Neutrophil (primary cell): ENCODE results near the gene DIP2C.

ENCODE experiments used
- H3K27ac ChIP-seq: fragments of 200-600 bp; sonication (generic); 2 replicates; pipeline ENCODE4 v1.5.1; 2016; ENCODE audit warnings: mild to moderate bottlenecking, moderate library complexity
- H3K27me3 ChIP-seq: fragments of 200-600 bp; sonication (generic); 2 replicates; pipeline ENCODE4 v1.6.0; 2016; ENCODE audit warnings: mild to moderate bottlenecking
- H3K36me3 ChIP-seq: fragments of 200-600 bp; sonication (generic); 2 replicates; pipeline ENCODE4 v1.5.1; 2017
- H3K4me1 ChIP-seq, 2 experiments: fragments of 200-600 bp in 1 of 2; sonication (generic) in 1 of 2; 1 replicate in 1 of 2; 2 replicates in 1 of 2; pipeline versions ENCODE4 v1.5.1 to v1.6.1; 2013 to 2016; ENCODE audit warnings: low read depth in 1 of 2, low read length in 1 of 2, mild to moderate bottlenecking in 1 of 2, moderate library complexity in 1 of 2; ENCODE audit not compliant: control insufficient read depth in 1 of 2, insufficient read depth in 1 of 2
- H3K4me3 ChIP-seq, 2 experiments: fragments of 200-600 bp in 1 of 2; sonication (generic) in 1 of 2; 1 replicate in 1 of 2; 2 replicates in 1 of 2; pipeline ENCODE4 v1.5.1; 2013 to 2016; ENCODE audit warnings: low read depth in 1 of 2, low read length in 1 of 2, mild to moderate bottlenecking in 1 of 2, moderate library complexity in 1 of 2
- H3K9me3 ChIP-seq: fragments of 200-600 bp; sonication (generic); 2 replicates; pipeline ENCODE4 v1.5.1; 2016
- TF ChIP-seq, protein P1 (sequence below): fragments of 200-600 bp; sonication (generic); IDR thresholded peaks from 2 replicates; pipeline ENCODE4 v1.5.1; 2016; ENCODE audit warnings: antibody characterized with exemption

Gene DIP2C

DNA sequence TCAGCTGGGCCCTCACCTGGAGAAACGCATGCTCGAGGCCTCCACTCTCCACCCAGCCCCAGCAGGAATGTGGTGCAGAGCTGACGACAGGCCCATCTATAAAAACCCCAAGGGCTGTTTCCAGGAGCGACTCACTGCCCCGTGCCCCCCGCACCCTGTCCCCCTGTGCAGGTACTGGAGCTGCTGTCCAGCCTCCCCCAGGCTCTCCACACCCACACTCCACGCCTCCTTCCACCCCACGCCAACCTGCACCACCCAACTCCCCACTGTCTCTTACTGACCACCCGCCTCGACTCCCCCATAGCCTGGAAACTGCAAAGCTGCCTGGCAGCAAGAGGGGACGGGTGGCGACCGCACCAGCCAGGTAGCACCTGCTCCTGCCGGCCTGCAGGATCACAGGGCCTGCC is 43.3 kb downstream of the DIP2C start:
- H3K36me3 ChIP-seq: no peaks in the 10 kb centered on the region
- H3K9me3 ChIP-seq: no peaks in the 10 kb centered on the region
- H3K27ac ChIP-seq: no peak overlapping the region
- TF ChIP-seq, protein P1, sequence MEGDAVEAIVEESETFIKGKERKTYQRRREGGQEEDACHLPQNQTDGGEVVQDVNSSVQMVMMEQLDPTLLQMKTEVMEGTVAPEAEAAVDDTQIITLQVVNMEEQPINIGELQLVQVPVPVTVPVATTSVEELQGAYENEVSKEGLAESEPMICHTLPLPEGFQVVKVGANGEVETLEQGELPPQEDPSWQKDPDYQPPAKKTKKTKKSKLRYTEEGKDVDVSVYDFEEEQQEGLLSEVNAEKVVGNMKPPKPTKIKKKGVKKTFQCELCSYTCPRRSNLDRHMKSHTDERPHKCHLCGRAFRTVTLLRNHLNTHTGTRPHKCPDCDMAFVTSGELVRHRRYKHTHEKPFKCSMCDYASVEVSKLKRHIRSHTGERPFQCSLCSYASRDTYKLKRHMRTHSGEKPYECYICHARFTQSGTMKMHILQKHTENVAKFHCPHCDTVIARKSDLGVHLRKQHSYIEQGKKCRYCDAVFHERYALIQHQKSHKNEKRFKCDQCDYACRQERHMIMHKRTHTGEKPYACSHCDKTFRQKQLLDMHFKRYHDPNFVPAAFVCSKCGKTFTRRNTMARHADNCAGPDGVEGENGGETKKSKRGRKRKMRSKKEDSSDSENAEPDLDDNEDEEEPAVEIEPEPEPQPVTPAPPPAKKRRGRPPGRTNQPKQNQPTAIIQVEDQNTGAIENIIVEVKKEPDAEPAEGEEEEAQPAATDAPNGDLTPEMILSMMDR: no peak
- no peak overlapping the region for H3K4me3 ChIP-seq
- H3K4me1 ChIP-seq: no peaks in the 10 kb centered on the region
- no peaks in the 10 kb centered on the region for H3K27me3 ChIP-seq

DNA sequence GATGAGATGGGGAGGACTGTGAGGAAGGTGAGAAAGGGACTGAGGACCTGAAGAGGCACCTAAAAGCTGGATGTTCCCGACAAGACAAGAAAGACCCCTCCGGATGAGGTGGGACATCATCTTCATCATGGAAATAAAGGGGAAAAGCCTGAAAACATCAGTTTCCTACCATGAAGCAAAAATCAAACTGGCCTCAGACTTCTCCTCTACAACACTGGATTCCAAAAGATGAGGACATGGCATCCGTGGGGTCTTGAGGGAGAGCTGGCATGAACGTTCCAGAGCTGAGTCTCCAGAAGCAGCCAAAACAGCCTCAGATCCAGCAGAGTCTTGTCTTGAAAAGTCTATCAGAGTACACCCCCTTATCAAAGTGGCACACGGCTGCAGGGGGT is 44.5 kb downstream of the DIP2C start:
- TF ChIP-seq, protein P1: no peak
- no peak overlapping the region for H3K4me3 ChIP-seq
- H3K9me3 ChIP-seq: no peaks in the 10 kb centered on the region
- H3K27me3 ChIP-seq: no peaks in the 10 kb centered on the region
- H3K4me1 ChIP-seq: no peaks in the 10 kb centered on the region
- no peaks in the 10 kb centered on the region for H3K36me3 ChIP-seq
- no peak overlapping the region for H3K27ac ChIP-seq

DNA sequence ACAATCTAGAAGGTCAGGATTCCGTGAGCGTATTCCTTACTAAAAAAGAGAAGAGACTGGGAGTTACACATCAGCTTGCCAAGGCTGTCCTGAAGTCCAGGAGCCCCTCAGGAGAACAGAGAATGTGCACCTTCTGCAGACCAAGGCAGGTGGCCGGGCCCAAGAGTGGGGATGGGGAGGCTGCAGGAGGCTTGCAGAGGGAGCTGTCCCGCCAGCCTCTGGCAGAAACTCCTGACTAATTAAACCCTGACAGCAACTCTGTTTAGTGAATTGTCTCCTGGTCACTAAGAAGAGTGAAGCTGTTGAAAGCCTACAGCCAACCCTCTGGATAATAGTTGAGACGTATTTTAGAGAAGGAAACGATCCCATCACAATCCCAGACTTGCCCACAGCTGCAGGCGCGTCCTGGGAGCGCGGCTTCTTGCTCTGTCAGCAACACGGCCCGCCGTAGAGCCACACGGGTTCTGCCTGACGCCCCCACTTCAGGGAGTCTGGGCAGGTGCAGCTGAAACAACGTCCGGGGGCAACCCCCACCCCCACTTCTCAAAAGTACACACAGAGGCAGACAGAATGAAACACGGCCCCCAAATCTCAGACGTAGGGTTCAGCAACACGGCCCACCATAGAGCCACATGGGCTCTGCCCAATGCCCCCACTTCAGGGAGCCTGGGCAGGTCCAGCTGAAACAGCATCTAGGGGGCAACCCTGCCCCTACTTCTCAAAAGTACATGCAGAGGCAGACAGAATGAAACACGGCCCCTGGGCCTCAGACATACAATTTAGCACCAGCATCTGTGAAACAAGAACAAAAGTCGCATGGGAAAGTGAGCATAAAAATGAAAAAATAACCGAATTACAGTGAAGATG is 45.2 kb downstream of the DIP2C start:
- TF ChIP-seq, protein P1: no peak
- Histone ChIP-seq H3K9me3 (no peaks in the 10 kb centered on the region), H3K4me1 (no peaks in the 10 kb centered on the region), H3K4me3 (no peak overlapping the region), H3K27me3 (no peaks in the 10 kb centered on the region), H3K27ac (no peak overlapping the region), H3K36me3 (no peaks in the 10 kb centered on the region)

DNA sequence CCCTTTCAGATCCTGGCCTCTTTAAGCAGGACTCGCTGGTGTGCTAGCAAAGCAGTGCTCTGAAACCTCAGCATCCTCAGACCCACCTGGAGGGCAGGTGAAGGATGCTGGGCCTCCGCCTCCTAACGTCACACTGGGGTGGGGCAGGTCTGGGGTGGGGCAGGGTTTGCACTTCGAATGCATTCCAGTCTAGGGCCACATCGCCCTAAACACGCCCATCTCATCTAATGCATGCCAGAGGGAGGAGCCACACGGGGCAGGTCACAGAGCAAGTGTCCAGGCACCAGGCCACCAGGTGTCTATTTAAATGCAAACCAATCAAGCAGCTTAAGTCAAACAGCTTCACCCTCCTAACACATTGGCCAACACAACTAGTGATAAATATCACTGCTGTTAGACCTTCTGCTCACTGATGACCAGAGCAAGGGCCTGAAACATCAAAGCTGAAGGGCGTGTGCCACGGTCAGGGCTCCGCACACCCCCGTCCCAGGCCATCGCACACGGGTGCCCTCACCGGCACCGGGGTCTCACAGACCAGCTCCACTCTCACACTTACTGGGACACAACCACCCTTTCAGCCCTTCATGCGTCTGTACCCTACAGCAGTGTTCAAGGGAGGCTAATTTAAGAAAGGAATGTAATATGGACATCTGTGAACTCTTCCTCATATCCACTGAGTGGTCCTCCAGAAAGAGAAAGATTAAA is 47.1 kb downstream of the DIP2C start:
- H3K27me3 ChIP-seq: peaks cover 13% of the 10 kb centered on the region
- H3K4me3 ChIP-seq: no peak overlapping the region
- TF ChIP-seq, protein P1: no peak
- H3K4me1 ChIP-seq: no peaks in the 10 kb centered on the region
- no peaks in the 10 kb centered on the region for H3K9me3 ChIP-seq
- H3K27ac ChIP-seq: no peak overlapping the region
- no peaks in the 10 kb centered on the region for H3K36me3 ChIP-seq

DNA sequence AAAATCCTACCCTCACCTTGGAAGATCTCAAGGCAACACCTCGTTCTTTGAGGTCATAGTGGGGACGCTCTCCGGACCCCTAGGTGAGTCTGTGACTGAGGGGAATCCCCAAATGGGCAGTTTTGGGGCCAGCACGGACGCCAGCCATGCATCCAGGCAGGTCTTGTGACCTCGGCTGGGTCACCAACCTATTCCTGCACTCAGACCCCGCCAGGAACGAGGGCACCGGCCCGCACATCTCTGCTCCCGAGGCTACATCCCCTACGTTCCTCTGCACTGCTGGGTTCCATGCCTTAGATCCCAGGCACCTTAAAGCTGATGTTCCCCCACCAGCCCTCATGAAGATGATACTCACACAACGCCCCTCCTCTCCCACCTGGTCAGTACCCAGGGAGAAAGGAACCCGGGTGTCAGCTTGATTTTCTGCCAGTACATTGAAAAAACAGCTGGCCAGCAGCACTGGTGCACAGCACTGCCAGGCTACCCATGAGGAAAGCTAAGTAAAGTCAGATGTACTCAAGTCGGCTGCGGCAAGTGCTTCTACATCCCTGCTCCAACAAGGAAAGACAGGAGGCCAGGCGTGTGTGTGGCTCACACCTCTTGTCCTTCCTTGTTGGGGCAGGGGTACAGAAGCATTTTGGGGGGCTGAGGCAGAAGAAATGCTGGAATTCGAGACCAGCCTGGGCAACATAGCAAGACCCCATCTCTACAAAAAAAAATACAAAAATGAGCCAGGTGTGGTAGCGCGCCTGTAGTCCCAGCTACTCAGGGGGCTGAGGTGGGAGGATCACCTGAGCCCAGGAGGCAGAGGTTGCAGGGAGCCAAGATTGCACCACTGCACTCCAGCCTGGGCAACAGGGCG is 48.1 kb downstream of the DIP2C start:
- no peak overlapping the region for H3K27ac ChIP-seq
- H3K27me3 ChIP-seq: peaks cover 22% of the 10 kb centered on the region
- H3K4me3 ChIP-seq: no peak overlapping the region
- H3K9me3 ChIP-seq: no peaks in the 10 kb centered on the region
- no peaks in the 10 kb centered on the region for H3K36me3 ChIP-seq
- no peaks in the 10 kb centered on the region for H3K4me1 ChIP-seq
- TF ChIP-seq, protein P1: no peak
